Suprapubic skin (tissue), 4 donors: ENCODE data around the gene TSPAN14. TPM values are rescaled to one million over a fixed set of nuclear protein-coding genes. Genes with fewer than 3 reads are reported as not detected.

Experiments
- DNase-seq, 2 donors: peaks; one replicate each; pipeline ENCODE4 v3.0.0-alpha.2; 2019; ENCODE audit warnings: low spot score in 2 of 2
- H3K27ac ChIP-seq: fragments of 200-600 bp; sonication (generic); one replicate; pipeline ENCODE4 v1.5.1; 2019
- H3K27me3 ChIP-seq: fragments of 200-600 bp; sonication (generic); one replicate; pipeline ENCODE4 v1.5.1; 2019
- H3K36me3 ChIP-seq: fragments of 200-600 bp; sonication (generic); one replicate; pipeline ENCODE4 v1.5.1; 2019
- H3K4me1 ChIP-seq: fragments of 200-600 bp; sonication (generic); one replicate; pipeline ENCODE4 v1.5.1; 2019
- H3K4me3 ChIP-seq: fragments of 200-600 bp; sonication (generic); one replicate; pipeline ENCODE4 v1.5.1; 2019; ENCODE audit warnings: mild to moderate bottlenecking
- H3K9me3 ChIP-seq: fragments of 200-600 bp; sonication (generic); one replicate; pipeline ENCODE4 v1.5.1; 2019
- CTCF ChIP-seq, 2 donors: fragments of 200-600 bp in 1 of 2; fragments of 450-650 bp in 1 of 2; sonication (generic) in 1 of 2; IDR thresholded peaks; one replicate each; pipeline ENCODE4 v1.5.1; 2016 to 2019; ENCODE audit warnings: antibody characterized with exemption in 2 of 2, mild to moderate bottlenecking in 1 of 2, moderate library complexity in 1 of 2
- EP300 ChIP-seq: sonication (generic); formaldehyde crosslinking; IDR thresholded peaks from one replicate; pipeline ENCODE4 v1.6.1; 2017; ENCODE audit warnings: antibody characterized with exemption
- POLR2A ChIP-seq, 2 donors: fragments of 450-650 bp; IDR thresholded peaks; one replicate each; pipeline ENCODE4 v1.6.1; 2017; ENCODE audit warnings: antibody characterized with exemption in 2 of 2, mild to moderate bottlenecking in 2 of 2, moderate library complexity in 2 of 2
- POLR2AphosphoS5 ChIP-seq, 3 donors: sonication (generic); formaldehyde crosslinking; IDR thresholded peaks; one replicate each; pipeline ENCODE4 v1.6.1; 2017; ENCODE audit warnings: antibody characterized with exemption in 3 of 3
- WGBS: methylation state at CpG from one replicate; pipeline ENCODE4 v1.1.5; 2018; 5-methylcytosine and 5-hydroxymethylcytosine counted together
- total RNA-seq, 4 donors: library from RNA; depleted of rRNA; stranded (reverse); fragments of >200 nt; gene quantifications; one replicate each; pipeline ENCODE4 v1.1.0, GENCODE V29; 2016

The TSPAN14 gene
- total RNA-seq, 4 donors from 2014 or later = 99.7 to 145 (median 122) TPM

- no peak for DNase-seq
These were observed 44.1 kb downstream of the TSPAN14 start for GRCh38 chr10:80498078-80498832.

GRCh38 chr10:80498833-80499741, 45.0 kb downstream of the TSPAN14 start:
- DNase-seq = peak; percentile 96
- peaks cover 100% of the 10 kb centered on the region for H3K4me1 ChIP-seq
- WGBS = 11% methylated on average over 3 of the region's 14 CpGs
- H3K27me3 ChIP-seq = no peaks in the 10 kb centered on the region
- H3K4me3 ChIP-seq = peak overlapping the region; percentile 6
- H3K36me3 ChIP-seq = no peaks in the 10 kb centered on the region
- no peaks in the 10 kb centered on the region for H3K9me3 ChIP-seq
- TF ChIP-seq CTCF (IDR thresholded peaks at IDR 0.05) (no peak), POLR2AphosphoS5 (IDR thresholded peaks at IDR 0.05) (peak in 2 of 3 donors; percentile 92 to 98), EP300 (no peak), POLR2A (IDR thresholded peaks at IDR 0.05) (no peak)
- peak overlapping the region; percentile 87 for H3K27ac ChIP-seq

More at GRCh38 chr10:80498078-80498832, 44.1 kb downstream of the TSPAN14 start:
- H3K27me3 ChIP-seq = no peaks in the 10 kb centered on the region
- H3K4me3 ChIP-seq = peak overlapping the region; percentile 6
- peaks cover 100% of the 10 kb centered on the region for H3K4me1 ChIP-seq
- H3K36me3 ChIP-seq = no peaks in the 10 kb centered on the region
- WGBS = 31% methylated on average over 8 of the region's 8 CpGs
- H3K27ac ChIP-seq = peak overlapping the region; percentile 87
- TF ChIP-seq CTCF (IDR thresholded peaks at IDR 0.05) (no peak), POLR2A (IDR thresholded peaks at IDR 0.05) (no peak), EP300 (no peak), POLR2AphosphoS5 (IDR thresholded peaks at IDR 0.05) (no peak)
- no peaks in the 10 kb centered on the region for H3K9me3 ChIP-seq

DNA sequence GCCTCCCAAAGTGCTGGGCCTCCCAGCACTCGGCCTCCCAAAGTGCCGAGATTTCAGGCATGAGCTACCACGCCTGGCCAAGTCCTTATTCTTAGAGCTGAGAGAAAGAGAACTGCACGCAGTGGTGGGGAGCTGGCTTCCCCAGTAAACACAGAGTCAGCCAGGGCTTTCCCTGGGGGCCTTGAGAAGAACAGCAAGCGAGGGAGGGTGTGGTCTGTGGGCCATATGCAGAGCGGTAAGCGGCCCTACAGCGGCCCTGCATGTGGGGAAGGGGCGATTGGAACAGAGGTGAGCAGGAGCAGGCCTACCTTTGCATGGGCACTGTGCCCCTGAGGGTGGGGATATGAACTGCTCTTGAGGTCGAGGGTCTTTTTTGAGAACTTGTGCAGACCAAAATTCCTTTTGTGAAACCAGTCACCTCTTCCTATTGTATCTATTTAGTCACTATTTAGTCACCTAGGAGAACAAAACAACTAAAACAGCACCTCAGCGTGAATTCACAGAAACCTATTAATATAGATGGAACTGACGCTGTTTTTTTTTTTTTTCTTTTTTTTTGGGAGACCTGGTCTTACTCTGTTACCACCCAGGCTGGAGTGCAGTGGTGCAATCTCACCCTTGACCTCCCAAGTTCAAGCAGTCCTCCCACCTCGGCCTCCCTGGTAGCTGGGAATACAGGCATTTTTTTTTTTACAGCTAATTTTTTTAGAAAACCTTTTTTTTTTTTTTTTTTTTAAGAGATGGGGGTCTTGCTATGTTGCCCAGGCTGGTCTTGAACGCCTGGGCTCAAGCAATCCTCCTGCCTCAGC, 46.7 kb downstream of the TSPAN14 start:
- DNase-seq = no peak
- Histone ChIP-seq H3K27me3 (no peaks in the 10 kb centered on the region), H3K4me3 (no peak overlapping the region), H3K36me3 (no peaks in the 10 kb centered on the region), H3K27ac (peak overlapping the region; percentile 87), H3K9me3 (no peaks in the 10 kb centered on the region), H3K4me1 (peaks cover 100% of the 10 kb centered on the region)
- 63% methylated on average over 14 of the region's 14 CpGs for WGBS
- TF ChIP-seq EP300 (no peak), POLR2A (IDR thresholded peaks at IDR 0.05) (no peak), CTCF (IDR thresholded peaks at IDR 0.05) (no peak)

- Histone ChIP-seq H3K27ac (peak overlapping the region; percentile 87), H3K36me3 (peaks cover under 1% of the 10 kb centered on the region), H3K4me3 (no peak overlapping the region), H3K9me3 (no peaks in the 10 kb centered on the region), H3K4me1 (peaks cover 100% of the 10 kb centered on the region), H3K27me3 (no peaks in the 10 kb centered on the region)
- TF ChIP-seq CTCF (IDR thresholded peaks at IDR 0.05) (no peak), POLR2AphosphoS5 (IDR thresholded peaks at IDR 0.05) (no peak), POLR2A (IDR thresholded peaks at IDR 0.05) (no peak), EP300 (no peak)
- no peak for DNase-seq
- WGBS = 85% methylated on average over 3 of the region's 3 CpGs
These were observed 47.3 kb downstream of the TSPAN14 start for GRCh38 chr10:80501381-80501912.
